Endothelial cell of umbilical vein (primary cell): ENCODE results near the gene PSMC3. TPM values are rescaled to one million over a fixed set of nuclear protein-coding genes. Genes with fewer than 3 reads are reported as not detected.

Source experiments
- BruUV-seq: library from RNA; stranded (reverse); fragments of 400-500 nt; replicated peaks from 2 replicates; lab custom pipeline; 2021; lab: Mats Ljungman, UMichigan
- CTCF ChIA-PET: fragments of 300-600, 350-600 bp; sonication (Branson Sonifier 250); formaldehyde crosslinking; loops from one replicate; lab custom pipeline; 2021; ENCODE audit warnings: antibody characterized with exemption, inconsistent platforms; lab: Charles Lee
- POLR2A ChIA-PET: fragments of 300-600, 350-600 bp; sonication (Branson Sonifier 250); formaldehyde crosslinking; loops from one replicate; lab custom pipeline; 2021; ENCODE audit warnings: antibody characterized with exemption, inconsistent platforms; lab: Charles Lee
- DNase-seq: peaks from one replicate; pipeline ENCODE4 v3.0.0-alpha.2; 2011; ENCODE audit warnings: low read depth, low spot score
- FAIRE-seq: peaks from 2 replicates; lab custom pipeline; 2011; peaks lifted over from hg19 to GRCh38; lab: Jason Lieb, UNC
- H2AFZ ChIP-seq: 2 replicates; pipeline ENCODE4 v1.6.0; 2012; ENCODE audit warnings: low read depth, low read length, control low read depth, inconsistent platforms
- H3K27ac ChIP-seq: 2 replicates; pipeline ENCODE4 v1.5.1; 2011; ENCODE audit warnings: low read depth, mild to moderate bottlenecking, control low read depth, low read length, moderate library complexity; ENCODE audit not compliant: insufficient read depth
- H3K27me3 ChIP-seq, 2 experiments: 2 replicates each; pipeline versions ENCODE4 v1.6.0 to v1.6.1; 2011; ENCODE audit warnings: low read length in 2 of 2, mixed read lengths in 1 of 2; ENCODE audit not compliant: control insufficient read depth in 2 of 2, insufficient read depth in 2 of 2
- H3K36me3 ChIP-seq, 2 experiments: 2 replicates in 1 of 2; 3 replicates in 1 of 2; pipeline ENCODE4 v1.5.1; 2011; ENCODE audit warnings: low read length in 2 of 2, mild to moderate bottlenecking in 1 of 2, moderate library complexity in 1 of 2; ENCODE audit not compliant: control insufficient read depth in 2 of 2, insufficient read depth in 2 of 2; ENCODE audit errors: extremely low read depth in 1 of 2
- H3K4me1 ChIP-seq: 3 replicates; pipeline ENCODE4 v1.5.1; 2011; ENCODE audit warnings: mild to moderate bottlenecking, low read length; ENCODE audit not compliant: control insufficient read depth, insufficient read depth; ENCODE audit errors: extremely low read depth
- H3K4me2 ChIP-seq: 2 replicates; pipeline ENCODE4 v1.6.1; 2011; ENCODE audit warnings: low read length, control low read depth, mixed read lengths; ENCODE audit not compliant: insufficient read depth
- H3K4me3 ChIP-seq, 3 experiments: fragments of 200-600 bp in 1 of 3; sonication (generic), shearing (Covaris generic) in 1 of 3; replicated peaks in 1 of 3; 2 replicates each; pipeline ENCODE4 v1.5.1; 2011 to 2016; ENCODE audit warnings: control low read depth in 3 of 3, low read length in 3 of 3, mild to moderate bottlenecking in 2 of 3, inconsistent platforms in 1 of 3, low read depth in 1 of 3, moderate library complexity in 1 of 3; ENCODE audit not compliant: insufficient read depth in 1 of 3
- H3K79me2 ChIP-seq: 2 replicates; pipeline ENCODE4 v1.6.0; 2012; ENCODE audit warnings: low read length, inconsistent platforms; ENCODE audit not compliant: control insufficient read depth, insufficient read depth
- H3K9ac ChIP-seq: replicated peaks from 2 replicates; pipeline ENCODE3; 2011; ENCODE audit warnings: low read length, control low read depth; ENCODE audit not compliant: insufficient read depth; ENCODE audit errors: extremely low read depth
- H3K9me1 ChIP-seq: replicated peaks from 3 replicates; pipeline ENCODE4 v1.6.0; 2011; ENCODE audit warnings: mild to moderate bottlenecking, low read length; ENCODE audit not compliant: control insufficient read depth, insufficient read depth; ENCODE audit errors: extremely low read depth
- H3K9me3 ChIP-seq: replicated peaks from 2 replicates; pipeline ENCODE4 v1.5.1; 2012; ENCODE audit warnings: low read length, inconsistent platforms; ENCODE audit not compliant: control insufficient read depth, insufficient read depth
- H4K20me1 ChIP-seq: replicated peaks from 2 replicates; pipeline ENCODE3; 2011; ENCODE audit warnings: mild to moderate bottlenecking, low read length; ENCODE audit not compliant: control insufficient read depth, insufficient read depth; ENCODE audit errors: extremely low read depth
- FOS ChIP-seq: IDR thresholded peaks from 2 replicates; pipeline ENCODE4 v1.6.1; 2011; ENCODE audit warnings: mild to moderate bottlenecking, low read length, moderate library complexity, borderline replicate concordance; ENCODE audit not compliant: insufficient read depth
- GATA2 ChIP-seq: IDR thresholded peaks from 2 replicates; pipeline ENCODE4 v1.7.0; 2011; ENCODE audit warnings: low read depth, mild to moderate bottlenecking, moderate library complexity, mixed read lengths, low read length; ENCODE audit not compliant: insufficient read length, insufficient read depth
- MYC ChIP-seq: IDR thresholded peaks from one replicate; pipeline ENCODE4 v1.6.1; 2011; ENCODE audit warnings: mild to moderate bottlenecking, low read depth, low read length
- POLR2A ChIP-seq: IDR thresholded peaks from 2 replicates; pipeline ENCODE4 v1.6.1; 2012; ENCODE audit warnings: low read depth, mild to moderate bottlenecking, control low read depth, low read length
- POLR2AphosphoS5 ChIP-seq: IDR thresholded peaks from 2 replicates; pipeline ENCODE4 v1.6.1; 2012; ENCODE audit warnings: low read depth, mild to moderate bottlenecking, control low read depth, low read length, moderate library complexity; ENCODE audit not compliant: insufficient read depth
- dilution Hi-C: fragments of 300-500 bp; cut with MboI; formaldehyde crosslinking; loops from one replicate; pipeline ENCODE4 v1.15.0; 2019; ENCODE audit warnings: low sequenced_read_pairs; ENCODE audit not compliant: extremely low pct_ligation_motif_present
- intact Hi-C: fragments of 100-400 bp; cut with micrococcal nuclease; formaldehyde crosslinking; loops from one replicate; pipeline ENCODE4 v1.10.0; 2022
- polyA plus RNA-seq, 4 experiments: library from polyadenylated mRNA; depleted of rRNA in 3 of 4; stranded (reverse) in 3 of 4; unstranded in 1 of 4; fragments of >200 nt; gene quantifications; 2 replicates each; pipeline versions ENCODE4 v1.2.1 to v1.2.3, GENCODE V29; 2011 to 2012; ENCODE audit warnings: missing spikeins in 1 of 4
- total RNA-seq: library from RNA; stranded (reverse); gene quantifications from 2 replicates; pipeline ENCODE4 v1.2.3, GENCODE V29; 2021
- TF ChIP-seq, protein P1 (sequence below): IDR thresholded peaks from 2 replicates; pipeline ENCODE4 v1.6.1; 2011; ENCODE audit not compliant: insufficient read depth, insufficient read length
- TF ChIP-seq, protein P2 (sequence below), 2 donors: IDR thresholded peaks; 1 replicate in 1 of 2; 2 replicates in 1 of 2; pipeline ENCODE4 v1.5.1; 2011; ENCODE audit warnings: low read length in 2 of 2, mild to moderate bottlenecking in 2 of 2, moderate library complexity in 2 of 2, control low read depth in 1 of 2, inconsistent platforms in 1 of 2, low read depth in 1 of 2; ENCODE audit not compliant: insufficient read depth in 1 of 2; ENCODE audit errors: extremely low read depth in 1 of 2

PSMC3 gene
- total and polyA plus RNA-seq, 2 donors (not counting 3 experiments of a cell fraction or from before 2014, with no cell fraction given) = 179 to 203 TPM

DNA sequence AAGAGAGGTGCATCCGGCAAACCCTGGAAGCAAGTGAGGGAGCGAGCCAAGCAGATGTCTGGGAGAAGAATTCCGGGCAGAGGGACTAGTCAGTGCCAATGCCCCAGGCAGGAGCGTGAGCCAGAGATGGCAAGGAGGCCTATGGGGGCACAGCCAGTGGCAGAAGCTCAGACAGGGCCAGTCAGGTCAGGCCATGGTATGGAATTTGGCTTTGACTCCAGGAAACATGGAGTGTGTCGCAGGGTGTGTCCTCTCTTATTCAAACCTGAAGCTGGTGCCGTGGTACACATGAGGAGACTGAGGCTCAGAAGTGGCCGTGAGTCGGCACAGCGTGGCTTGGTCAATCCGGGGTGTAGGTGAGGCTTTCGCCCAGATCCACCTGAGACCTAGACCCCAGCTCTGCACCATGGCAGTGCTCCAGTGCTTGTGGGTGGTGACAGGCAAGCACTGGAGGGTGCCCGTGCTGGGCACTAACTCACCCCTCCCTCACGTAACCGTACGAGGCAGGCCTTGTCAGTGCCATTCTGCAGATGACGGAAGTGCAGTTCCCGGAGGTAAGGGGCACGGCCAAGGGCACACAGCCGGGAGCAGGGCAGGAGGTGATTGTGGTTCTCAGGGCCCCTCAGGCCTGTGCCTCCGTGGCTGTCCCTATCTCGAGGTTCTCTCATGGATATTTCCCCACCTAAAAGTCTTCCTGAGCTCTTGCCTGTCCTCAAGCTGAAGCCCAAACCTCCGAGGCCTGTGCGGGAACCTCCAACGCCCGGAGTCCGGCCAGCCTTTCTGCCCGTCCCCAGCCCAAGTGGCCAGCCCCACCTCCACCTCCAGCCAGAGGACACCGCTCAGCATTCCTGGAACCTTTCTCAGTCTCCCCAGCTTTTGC, 37.3 kb downstream of the PSMC3 start:
- no peak overlapping the region for H3K4me3 ChIP-seq
- no peak overlapping the region for H2AFZ ChIP-seq
- TF ChIP-seq POLR2A (no peak), POLR2AphosphoS5 (no peak), MYC (no peak), GATA2 (no peak), FOS (no peak)
- TF ChIP-seq, protein P1, sequence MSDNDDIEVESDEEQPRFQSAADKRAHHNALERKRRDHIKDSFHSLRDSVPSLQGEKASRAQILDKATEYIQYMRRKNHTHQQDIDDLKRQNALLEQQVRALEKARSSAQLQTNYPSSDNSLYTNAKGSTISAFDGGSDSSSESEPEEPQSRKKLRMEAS = no peak
- TF ChIP-seq, protein P2, sequence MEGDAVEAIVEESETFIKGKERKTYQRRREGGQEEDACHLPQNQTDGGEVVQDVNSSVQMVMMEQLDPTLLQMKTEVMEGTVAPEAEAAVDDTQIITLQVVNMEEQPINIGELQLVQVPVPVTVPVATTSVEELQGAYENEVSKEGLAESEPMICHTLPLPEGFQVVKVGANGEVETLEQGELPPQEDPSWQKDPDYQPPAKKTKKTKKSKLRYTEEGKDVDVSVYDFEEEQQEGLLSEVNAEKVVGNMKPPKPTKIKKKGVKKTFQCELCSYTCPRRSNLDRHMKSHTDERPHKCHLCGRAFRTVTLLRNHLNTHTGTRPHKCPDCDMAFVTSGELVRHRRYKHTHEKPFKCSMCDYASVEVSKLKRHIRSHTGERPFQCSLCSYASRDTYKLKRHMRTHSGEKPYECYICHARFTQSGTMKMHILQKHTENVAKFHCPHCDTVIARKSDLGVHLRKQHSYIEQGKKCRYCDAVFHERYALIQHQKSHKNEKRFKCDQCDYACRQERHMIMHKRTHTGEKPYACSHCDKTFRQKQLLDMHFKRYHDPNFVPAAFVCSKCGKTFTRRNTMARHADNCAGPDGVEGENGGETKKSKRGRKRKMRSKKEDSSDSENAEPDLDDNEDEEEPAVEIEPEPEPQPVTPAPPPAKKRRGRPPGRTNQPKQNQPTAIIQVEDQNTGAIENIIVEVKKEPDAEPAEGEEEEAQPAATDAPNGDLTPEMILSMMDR (IDR thresholded peaks at IDR 0.05; ENCODE audit: extremely low read depth in 1 of 2, insufficient read depth in 1 of 2, low read depth in 1 of 2, low read length in 2 of 2) = no peak
- H3K9me1 ChIP-seq = no peaks in the 10 kb centered on the region
- no peaks in the 10 kb centered on the region for H3K9me3 ChIP-seq
- no peaks in the 10 kb centered on the region for H3K79me2 ChIP-seq
- ChIA-PET POLR2A (no interaction called here), CTCF (interaction anchor here (1.0 to 3.8 kb wide), 2 partner anchors 15 to 19 kb away, joined by 3 to 25 read pairs; no protein-coding TSS in a partner anchor)
- H4K20me1 ChIP-seq = no peaks in the 10 kb centered on the region
- no TSS peak for BruUV-seq
- FAIRE-seq (no peak), DNase-seq (no peak)
- no peaks in the 10 kb centered on the region for H3K36me3 ChIP-seq
- no peak overlapping the region for H3K4me2 ChIP-seq
- H3K27me3 ChIP-seq = no peaks in the 10 kb centered on the region
- no peak overlapping the region for H3K9ac ChIP-seq
- dilution Hi-C loops (no loop called here), intact Hi-C loops (no loop called here)
- peaks cover 4% of the 10 kb centered on the region for H3K4me1 ChIP-seq
- H3K27ac ChIP-seq = no peak overlapping the region
